Measurements from ENCODE around the gene MORN3.
"Not testable (repeated sequence)": the region's sequence is repeated elsewhere in the genome, so short reads cannot be mapped to it uniquely, and the experiment has no call there.

Gene MORN3

GRCh38 chr12:121688966-121689365 is 19.5 kb upstream of the MORN3 start:
- DNase-seq: no peak

- DNase-seq: not testable (repeated sequence)
Measured at GRCh38 chr12:121679661-121680197, 10.3 kb upstream of the MORN3 start.

- DNase-seq: no peak
Measured at GRCh38 chr12:121678716-121679300, 9.4 kb upstream of the MORN3 start.

- no peak for DNase-seq
Measured at GRCh38 chr12:121678305-121678704, 8.9 kb upstream of the MORN3 start.

DNA sequence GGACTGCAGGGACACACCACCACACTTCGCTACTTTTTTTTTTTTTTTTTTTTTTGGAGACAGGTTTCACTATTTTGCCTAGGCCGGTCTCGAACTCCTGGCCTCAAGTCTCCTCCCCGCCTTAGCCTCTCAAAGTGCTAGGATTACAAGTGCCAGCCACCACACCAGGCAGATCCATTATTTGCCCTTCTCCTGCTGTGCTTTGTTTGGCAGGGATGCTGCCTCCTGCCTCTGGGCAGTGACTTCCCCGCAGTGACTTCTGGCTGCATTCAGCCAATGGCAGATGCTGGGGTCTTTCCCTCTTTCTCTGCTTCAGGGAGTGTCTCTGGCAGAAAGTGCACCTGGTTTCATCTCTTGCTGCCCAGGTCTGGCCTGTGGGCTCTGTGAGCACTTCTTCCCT is 6.7 kb upstream of the MORN3 start:
- DNase-seq: no peak

- no peak for DNase-seq
Measured at GRCh38 chr12:121673013-121673511, 3.6 kb upstream of the MORN3 start.

DNA sequence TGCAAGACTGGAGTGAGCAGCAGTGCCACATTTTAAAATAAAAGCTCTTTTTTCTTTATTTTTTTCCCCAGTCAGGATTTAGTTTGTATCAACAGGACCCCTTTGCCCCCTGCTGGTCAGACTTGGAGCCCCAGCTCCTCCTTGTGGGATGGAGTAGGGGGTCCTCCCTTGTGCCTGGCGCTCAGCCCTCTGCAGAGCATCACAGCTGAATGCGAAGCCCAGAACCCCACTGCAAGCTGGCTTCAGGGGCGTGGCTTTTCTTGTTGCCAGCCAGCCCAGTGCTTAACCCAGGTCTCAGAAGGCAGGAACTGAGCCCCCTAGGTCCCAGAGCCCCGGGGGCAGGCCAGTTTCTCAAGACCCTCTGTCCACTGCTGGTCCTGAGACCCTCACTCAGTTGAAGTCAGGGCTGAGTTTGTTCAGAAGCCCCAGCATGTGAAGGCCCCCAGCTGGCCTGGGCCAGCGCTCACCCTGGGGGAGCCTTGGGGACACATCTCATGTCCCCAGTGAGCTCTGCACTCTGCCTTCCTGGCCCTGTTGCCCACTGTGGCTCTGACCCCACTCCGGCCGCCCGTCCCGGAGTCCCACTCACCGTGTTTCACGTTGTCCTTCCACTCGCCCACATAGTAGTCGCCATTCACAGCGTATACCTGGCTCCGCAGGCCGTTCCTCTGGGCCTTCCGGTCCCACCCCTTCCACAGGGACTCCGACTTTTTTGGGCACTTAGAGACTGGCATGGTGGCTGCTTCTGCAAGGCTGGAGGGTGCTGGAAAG is 519 bp downstream of the MORN3 start:
- DNase-seq: peak; percentile 54

GRCh38 chr12:121666829-121667228 is 2.6 kb downstream of the MORN3 start:
- not testable (repeated sequence) for DNase-seq

- no peak for DNase-seq
Measured at GRCh38 chr12:121663610-121663929, 5.9 kb downstream of the MORN3 start.

DNA sequence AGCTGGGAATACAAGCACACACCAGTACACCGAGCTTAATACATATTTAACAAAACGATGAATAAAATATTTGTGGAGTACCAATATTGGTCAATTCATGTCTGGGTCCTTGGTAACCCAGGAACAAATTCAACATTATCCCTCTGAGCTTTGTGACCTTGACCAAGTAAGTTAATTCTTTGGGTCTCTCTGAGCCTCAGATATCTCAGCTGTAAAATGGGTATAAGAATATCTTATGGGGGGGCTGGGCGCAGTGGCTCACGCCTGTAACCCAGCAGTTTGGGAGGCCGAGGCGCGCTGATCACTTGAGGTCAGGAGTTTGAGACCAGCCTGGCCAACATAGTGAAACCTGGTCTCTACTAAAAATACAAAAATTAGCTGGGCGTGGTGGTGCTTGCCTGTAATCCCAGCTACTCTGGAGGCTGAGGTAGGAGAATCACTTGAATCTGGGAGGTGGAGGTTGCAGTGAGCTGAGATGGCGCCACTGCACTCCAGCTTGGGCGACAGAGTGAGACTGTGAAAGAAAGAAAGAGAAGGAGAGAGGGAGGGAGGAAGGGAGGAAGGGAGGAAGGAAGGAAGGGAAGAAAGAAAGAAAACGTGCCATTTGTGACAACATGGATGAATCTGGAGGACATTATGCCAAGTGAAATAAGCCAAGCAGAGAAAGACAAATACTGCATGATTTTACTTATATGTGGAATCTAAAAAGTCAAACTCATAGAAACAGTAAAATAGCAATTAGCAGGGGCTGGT is 7.9 kb downstream of the MORN3 start:
- DNase-seq: not testable (repeated sequence)

DNA sequence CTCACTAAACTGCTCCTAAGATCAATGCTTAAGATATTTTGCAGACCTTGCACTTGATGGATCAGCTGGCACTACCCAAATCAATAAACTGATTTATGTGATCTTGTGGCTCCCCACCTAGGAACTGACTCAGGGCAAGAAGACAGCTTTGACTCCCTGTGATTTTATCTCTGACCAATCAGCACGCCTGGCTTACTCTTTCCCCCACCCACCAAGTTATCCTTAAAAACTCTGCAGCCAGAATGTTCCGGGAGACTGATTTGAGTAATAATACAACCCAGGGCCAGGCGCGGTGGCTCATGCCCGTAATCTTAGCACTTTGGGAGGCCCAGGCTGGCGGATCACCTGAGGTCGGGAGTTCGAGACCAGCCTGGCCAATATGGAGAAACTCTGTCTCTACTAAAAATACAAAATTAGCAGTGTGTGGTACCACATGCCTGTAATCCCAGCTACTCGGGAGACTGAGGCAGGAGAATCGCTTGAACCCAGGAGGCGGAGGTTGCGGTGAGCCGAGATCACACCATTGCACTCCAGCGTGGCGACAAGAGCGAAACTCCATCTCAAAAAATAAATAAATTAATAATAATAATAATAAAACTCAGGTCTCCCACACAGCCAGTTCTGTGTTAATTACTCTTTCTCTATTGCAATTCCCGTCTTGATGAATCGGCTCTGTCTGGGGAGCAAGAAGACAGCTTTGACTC is 12.0 kb downstream of the MORN3 start:
- DNase-seq: no peak

DNA sequence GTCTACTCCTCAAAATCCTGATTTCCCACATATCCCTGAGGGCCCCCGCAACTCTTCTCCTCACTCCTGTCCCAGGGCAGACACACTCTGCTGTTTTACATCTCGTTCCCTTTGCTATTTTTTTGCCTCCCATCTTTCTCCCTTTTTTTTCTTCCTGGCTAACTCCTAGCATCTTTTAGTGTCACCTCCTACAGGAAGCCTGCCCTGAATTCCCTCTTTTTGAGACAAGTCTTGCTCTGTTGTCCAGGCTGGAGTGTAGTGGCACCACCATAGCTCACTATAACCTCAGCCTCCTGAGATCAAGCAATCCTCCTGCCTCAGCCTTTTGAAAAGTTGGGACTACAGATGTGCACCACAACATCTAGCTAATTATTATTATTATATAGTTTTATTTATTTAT is 13.3 kb downstream of the MORN3 start:
- no peak for DNase-seq

DNA sequence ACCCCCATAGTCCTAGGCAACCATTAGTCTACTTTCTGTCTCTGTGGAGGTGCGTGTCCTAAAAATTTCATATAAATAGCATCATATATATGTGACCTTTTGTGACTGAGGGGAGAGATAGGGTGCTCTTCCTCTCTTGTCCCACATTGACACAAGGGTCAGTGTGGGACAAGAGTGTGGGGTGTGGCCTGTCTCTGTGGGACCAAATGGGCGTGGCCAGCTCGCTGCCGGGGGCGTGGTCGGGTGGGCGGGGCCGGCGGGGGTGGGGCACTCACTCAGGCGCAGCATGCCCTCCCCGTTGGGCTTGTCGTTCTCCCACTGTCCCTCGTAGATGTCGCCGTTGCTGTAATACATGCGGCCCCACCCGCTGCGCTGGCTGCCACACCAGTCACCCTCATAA is 15.5 kb downstream of the MORN3 start:
- DNase-seq: no peak

DNA sequence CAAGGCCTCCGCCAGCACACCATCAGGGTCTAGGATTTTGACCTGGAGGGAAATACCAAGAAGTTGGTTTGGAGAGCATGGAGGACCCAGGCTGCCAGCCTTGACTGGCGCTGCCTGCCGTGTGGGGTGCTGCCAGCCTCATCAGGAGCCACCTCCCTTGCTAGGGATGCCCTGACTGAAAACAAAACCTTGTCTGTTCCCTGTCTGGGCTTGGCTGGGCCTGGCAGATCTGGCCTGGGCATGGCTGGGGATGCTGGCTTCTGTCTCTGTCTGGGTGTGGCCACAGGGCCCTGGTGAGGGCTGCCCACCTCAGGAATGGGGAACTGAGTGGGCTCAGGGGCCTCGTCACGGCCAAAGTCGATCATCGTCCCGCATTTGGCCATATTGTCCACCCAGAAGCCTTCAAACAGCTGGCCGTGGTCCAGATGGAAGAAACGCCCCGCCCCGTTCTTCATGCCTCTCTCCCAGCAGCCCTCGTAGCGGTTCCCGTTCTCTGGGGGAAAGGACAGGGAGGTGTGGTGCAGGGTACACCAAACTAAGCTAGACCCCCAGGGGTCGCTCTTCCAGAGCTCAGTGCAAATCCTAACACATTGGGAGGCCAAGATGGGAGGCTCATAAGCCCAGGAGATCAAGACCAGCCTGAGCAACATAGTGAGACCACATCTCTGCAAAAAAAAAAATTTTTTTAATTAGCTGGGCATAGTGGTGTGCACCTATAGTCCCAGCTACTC is 16.5 kb downstream of the MORN3 start:
- DNase-seq: no peak

GRCh38 chr12:121651320-121651719 is 18.1 kb downstream of the MORN3 start:
- DNase-seq: no peak

DNA sequence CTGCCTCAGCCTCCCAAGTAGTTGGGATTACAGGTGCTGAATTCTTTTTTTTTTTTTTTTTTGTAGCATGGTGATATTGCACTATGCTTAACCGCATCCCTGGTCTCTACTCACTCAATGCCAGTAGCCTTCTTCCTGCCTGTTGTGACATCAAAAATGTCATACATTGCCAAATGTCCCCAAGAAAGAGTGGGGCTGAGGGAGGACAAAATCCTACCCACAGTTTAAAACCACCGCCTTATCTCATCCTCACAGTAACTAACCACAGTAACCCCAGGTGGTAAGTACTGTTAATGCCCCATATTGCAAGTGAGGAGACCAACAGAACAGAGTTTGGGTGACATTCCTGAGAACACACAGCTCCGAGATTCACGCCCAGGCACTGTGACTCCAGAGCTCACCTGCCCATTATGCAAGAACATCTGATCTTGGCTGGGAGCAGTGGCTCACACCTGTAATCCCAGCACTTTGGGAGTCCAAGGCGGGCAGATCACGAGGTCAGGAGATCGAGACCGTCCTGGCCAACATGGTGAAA is 19.6 kb downstream of the MORN3 start:
- DNase-seq: no peak

- no peak for DNase-seq
Measured at GRCh38 chr12:121649322-121649721, 20.1 kb downstream of the MORN3 start.

GRCh38 chr12:121648458-121649028 is 20.9 kb downstream of the MORN3 start:
- DNase-seq: no peak

GRCh38 chr12:121641343-121641630 is 28.2 kb downstream of the MORN3 start:
- DNase-seq: no peak

GRCh38 chr12:121638298-121639202 is 30.9 kb downstream of the MORN3 start:
- DNase-seq: no peak

All from retina (tissue), 1 donor.